Keratinocyte (primary cell): ENCODE data around the gene CHIA.

Experiments used
- EZH2 ChIP-seq: IDR thresholded peaks from one replicate; pipeline ENCODE4 v1.6.1; 2012; ENCODE audit warnings: inconsistent platforms, mild to moderate bottlenecking, low read length, moderate library complexity
- TF ChIP-seq, protein P1 (sequence below), 3 experiments: IDR thresholded peaks in 1 of 3; conservative IDR thresholded peaks in 1 of 3; optimal IDR thresholded peaks in 1 of 3; 2 replicates in 2 of 3; 3 replicates in 1 of 3; pipeline versions ENCODE3 to v1.5.1; 2011; ENCODE audit warnings: low read length in 3 of 3, mild to moderate bottlenecking in 3 of 3, moderate library complexity in 2 of 3, control low read depth in 1 of 3, inconsistent platforms in 1 of 3; ENCODE audit not compliant: insufficient read depth in 2 of 3; ENCODE audit errors: extremely low read depth in 1 of 3

DNA sequence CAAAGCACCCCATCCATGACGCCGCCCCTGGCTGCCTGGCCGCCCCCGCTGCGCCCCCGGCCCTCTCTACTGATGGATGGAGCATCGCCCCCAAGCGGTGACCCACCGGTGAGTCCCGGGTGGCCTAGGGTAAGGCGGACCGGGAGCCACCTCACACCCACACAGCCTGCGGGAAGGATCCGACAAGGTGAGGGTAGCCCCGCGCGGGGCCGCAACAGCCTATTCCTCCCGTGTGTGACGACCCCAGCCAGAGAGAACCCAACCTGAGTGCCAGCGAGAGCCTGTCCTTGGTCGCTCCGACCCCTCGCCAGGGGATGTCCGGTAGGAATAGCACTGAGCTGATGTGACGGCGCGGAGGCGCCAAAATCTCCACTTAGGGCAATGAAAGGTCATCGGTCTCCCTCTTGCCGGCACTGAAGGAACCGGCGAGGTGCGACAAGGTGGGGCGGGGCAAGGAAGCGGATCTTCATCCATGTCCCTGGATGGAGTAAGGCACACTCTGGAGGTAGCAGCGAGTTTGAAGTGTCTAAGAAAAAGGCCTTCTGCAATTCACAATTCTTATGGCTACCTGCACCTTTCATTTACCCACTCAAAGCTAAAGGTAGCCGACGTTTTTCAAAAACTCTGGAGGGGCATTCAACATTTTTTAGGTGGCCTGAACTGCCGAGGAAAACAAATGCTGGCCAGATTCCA lies 19.7 kb upstream of the CHIA start:
- TF ChIP-seq, protein P1, sequence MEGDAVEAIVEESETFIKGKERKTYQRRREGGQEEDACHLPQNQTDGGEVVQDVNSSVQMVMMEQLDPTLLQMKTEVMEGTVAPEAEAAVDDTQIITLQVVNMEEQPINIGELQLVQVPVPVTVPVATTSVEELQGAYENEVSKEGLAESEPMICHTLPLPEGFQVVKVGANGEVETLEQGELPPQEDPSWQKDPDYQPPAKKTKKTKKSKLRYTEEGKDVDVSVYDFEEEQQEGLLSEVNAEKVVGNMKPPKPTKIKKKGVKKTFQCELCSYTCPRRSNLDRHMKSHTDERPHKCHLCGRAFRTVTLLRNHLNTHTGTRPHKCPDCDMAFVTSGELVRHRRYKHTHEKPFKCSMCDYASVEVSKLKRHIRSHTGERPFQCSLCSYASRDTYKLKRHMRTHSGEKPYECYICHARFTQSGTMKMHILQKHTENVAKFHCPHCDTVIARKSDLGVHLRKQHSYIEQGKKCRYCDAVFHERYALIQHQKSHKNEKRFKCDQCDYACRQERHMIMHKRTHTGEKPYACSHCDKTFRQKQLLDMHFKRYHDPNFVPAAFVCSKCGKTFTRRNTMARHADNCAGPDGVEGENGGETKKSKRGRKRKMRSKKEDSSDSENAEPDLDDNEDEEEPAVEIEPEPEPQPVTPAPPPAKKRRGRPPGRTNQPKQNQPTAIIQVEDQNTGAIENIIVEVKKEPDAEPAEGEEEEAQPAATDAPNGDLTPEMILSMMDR (optimal IDR thresholded peaks at IDR 0.05 in 1 of 3, IDR thresholded peaks at IDR 0.05 in 1 of 3, conservative IDR thresholded peaks at IDR 0.05 in 1 of 3; ENCODE audit: extremely low read depth in 1 of 3, insufficient read depth in 2 of 3, low read length in 3 of 3) = no peak
- peak; percentile 96 for TF ChIP-seq EZH2
